NOMO-1 (cell line): ENCODE measurements around the gene RAPGEF2.

ENCODE experiments used
- DNase-seq, 2 experiments: peaks; one replicate each; lab custom pipeline; 2025; ENCODE audit not compliant: unreplicated experiment in 2 of 2; lab: John Stamatoyannopoulos, UW

The RAPGEF2 gene

DNA sequence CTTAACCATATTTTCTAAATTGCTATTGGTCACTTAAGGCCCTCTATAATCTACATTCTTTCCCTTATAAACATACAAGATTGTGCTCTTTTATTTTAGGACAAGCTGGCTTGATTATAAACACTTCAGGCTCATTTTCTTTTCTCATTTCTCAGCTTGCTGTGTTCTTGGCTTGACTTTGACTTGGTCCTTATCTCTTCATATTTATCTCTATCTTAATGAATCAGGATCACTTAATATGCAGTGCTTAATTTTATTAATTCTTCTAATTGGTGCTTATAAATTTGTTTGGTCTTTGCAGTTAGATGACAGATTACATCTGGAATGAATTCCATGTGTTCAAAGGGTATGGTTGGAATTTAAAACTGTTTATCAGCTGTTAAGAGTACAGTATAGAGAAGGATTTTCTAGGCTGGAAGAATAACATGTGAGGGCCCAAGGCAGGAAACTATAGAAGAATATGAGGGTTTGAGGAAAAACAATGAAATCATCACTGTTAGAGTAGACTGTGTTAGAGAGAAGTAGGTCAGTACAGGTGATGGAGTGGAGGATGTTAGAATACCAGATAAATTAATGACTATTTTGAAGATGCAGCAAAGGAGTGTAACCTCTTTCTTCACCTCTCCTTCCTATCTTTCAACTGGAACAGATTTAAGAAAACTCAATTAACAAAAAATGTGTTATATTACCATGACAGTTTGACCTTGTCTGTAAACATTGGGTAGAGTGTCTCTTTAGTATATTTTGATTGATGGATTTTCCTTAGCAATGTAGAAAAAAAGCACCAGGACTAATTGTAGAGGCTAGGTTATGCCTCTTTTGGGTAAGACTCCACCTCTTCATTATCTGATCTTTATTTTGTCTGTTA, 169.6 kb downstream of the RAPGEF2 start:
- DNase-seq: no peak

DNA sequence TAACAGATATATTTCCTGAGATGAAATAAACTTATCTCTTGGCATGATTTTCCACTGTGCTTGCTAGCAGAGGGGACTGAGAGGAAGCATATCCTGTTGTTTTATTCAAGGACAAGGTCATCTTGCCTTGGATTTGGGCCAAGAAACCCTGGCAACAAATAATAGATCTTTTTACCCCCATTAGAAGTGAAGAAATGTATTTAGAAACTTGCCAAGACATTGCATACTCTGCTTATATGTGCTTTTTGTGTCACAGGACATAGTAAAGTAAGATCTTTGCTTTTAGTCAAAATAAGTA, 170.2 kb downstream of the RAPGEF2 start:
- no peak for DNase-seq

DNA sequence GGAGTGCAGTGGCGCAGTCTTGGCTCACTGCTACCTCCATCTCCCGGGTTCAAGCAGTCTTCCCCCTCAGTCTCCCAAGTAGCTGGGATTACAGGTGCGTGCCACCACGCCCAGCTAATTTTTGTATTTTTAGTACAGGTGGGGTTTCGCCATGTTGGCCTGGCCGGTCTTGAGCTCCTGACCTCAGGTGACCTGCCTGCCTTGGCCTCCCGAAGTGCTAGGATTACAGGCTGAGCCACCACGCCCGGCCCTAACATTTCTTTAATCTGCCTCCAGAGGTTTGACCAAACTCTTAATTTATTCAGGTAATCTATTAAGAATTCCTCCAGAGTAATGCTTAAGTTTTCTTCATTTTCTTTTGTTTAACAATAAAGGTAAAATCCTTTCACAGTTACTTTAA, 171.0 kb downstream of the RAPGEF2 start:
- no peak for DNase-seq

DNA sequence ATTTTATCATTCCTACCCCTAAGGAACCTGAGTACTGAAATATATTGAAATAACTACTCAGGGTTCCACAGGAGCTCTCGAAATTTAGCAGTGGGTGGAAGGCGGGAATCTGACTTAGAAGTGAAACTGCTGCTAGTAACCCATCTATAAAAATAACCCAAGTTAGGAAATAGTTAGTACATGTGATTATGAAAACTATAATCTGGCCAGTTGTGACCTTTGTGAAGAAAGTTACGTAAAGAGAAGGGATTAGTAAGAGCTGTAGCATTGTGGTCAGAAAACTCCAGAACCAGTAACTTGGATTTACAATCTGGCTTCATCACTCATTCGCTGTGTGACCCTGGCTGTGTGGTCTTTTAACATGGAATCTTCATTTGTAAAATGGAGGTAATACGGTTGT, 175.5 kb downstream of the RAPGEF2 start:
- peak; percentile 71 to 92 for DNase-seq

DNA sequence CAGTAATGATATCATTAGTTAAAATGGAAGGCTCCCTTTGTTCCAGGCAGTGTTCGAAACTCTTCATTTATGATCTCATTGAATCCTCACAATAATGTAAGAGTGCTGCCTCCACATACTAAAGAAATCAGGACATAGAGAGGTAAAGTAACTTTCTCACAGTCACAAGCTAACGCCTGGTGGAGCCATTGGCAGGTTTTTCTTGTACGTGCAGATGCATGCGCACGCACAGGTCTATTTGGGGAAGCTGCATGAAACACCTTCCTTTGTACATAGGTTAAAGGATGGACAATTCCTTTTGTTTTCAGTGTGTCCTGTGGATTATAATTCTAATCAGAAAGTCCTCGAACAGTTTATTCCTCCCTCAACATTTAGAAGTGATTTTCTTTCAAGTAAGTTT, 176.2 kb downstream of the RAPGEF2 start:
- DNase-seq: no peak

DNA sequence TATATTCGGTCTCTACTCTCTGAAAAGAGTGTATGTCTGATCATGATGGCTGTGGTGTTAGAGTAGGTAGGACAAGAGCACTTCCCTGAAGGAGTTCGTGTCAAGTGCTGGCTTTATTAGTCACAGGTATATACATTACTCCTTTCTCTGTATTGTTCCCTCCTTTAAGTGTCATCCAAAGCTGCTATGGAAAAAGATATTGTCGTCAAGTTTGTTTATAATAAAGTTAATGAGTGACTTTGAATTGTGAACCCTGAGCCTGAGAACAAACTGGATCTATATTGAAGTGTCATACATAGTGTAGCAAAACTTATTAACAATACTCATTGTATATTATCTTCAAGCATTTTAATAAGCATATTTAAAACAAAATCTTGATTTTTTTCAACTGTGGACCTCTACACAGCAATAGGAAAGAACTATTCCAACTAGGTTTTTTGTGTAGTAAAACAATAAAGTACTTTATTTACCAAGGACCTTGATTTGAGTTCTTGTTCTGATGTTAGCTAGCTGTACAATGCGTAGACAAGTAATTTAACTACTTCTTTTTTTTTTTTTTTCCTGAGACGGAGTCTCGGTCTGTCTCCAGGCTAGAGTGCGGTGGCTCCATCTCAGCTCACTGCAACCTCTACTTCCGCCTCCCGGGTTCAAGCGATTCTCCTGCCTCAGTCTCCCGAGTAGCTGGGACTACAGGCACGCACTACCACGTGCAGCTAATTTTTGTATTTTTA, 177.7 kb downstream of the RAPGEF2 start:
- no peak for DNase-seq

DNA sequence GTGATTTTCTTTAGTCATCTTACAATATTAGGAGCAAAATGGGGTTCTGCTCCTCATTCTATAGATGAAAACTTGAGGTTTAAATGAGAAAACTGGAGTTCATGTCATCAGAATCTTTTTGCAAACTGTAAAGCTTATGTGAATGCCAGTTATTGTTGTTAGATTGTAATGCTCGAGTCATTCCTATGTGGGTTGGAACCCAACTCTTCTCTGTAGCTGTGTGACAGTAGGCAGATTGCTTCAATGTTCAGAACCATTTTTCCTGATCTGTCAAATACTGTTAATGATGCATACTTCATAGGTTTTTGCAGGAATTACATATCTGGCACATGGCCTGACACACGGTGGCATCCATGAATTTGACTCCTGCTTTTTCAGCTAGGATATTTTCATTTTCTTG, 178.9 kb downstream of the RAPGEF2 start:
- DNase-seq: no peak

DNA sequence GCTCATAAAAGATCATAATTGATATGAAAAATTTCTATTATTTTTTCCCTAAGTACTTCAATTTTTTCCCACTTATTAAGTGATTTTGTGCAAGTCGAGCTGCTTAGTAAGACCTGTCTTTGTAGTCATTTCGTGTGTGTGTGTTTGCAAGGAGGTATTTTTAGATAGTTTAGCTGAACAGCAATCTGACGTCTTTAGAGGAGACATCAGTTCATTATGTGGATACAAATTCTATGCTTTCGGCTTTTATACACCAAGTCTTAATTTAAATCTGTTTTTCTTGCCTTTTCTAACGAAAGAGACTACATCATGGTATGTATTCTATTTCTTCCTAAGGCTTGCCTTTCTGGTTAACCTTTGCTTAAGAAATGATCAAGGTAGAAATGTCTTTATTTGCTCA, 179.4 kb downstream of the RAPGEF2 start:
- no peak for DNase-seq

DNA sequence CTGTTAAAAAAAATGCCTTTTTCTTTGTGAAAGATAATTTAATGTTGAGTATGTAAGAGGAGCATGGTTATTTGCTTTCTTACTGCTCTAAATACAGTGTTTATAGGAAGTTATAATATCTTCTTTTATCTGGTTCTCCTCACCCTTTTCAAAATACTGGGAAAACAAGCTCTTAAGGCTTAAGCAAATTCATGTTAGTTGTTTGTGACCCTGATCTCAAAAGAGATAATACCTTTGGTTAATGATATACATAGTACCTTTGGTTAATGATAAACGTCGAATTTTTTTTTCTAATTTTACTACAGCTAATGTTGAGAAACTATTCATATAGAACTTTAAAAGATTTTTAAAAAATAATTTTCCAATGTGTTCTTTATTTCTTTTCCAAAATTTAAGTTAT, 180.1 kb downstream of the RAPGEF2 start:
- DNase-seq: no peak

DNA sequence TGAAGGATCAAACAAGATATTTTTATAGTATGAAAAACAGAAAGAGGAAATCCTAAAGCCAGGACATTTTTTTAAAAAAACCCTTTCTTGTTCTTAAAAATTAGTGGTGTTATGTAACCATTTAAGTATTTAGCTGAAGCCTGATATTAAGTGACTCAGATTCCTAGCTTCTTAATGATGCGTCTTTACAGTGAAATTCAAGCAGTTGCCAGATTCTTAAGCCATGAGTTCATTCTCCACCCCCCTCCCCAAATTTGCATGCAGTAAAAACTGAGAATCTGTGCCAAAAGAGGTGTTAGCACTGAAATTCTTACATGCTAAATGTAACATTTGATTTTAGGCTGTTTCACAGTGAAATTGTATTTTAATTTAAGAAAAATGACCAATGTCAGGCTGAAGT, 180.8 kb downstream of the RAPGEF2 start:
- DNase-seq: no peak

DNA sequence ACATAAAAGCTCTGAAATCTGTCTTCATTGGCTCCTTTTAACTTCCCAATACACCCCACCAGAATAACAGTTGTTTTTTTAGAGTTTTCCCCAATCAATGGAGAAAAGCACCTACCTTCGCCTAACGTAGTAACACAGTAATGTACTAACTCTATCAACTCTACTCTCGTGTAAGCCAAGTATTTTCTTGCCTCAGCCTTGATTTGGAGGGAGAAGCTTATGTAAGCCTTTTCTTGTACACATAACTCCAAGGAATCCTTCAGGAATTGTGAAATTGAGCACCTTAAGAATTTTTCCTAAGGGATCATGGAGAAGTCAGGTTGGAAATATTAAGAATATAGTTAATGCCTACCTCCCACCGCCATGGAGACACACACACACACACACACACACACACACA, 181.2 kb downstream of the RAPGEF2 start:
- no peak for DNase-seq

DNA sequence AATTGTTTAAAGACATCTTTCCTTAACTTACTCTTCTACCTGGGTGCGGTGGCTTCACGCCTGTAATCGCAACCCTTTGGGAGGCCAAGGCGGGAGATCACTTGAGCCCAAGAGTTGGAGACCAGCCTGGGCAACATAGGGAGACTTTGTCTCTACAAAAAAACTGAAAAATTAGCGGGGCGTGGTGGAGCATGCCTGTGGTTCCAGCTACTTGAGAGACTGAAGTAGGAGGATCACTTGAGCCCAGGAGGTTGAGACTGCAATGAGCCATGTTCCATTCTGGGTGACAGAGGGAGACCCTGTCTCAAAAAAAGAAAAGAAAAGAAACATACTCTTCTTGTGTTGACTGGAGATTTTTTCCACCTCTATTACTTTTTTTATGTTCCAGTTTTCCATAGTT, 181.9 kb downstream of the RAPGEF2 start:
- DNase-seq: no peak

DNA sequence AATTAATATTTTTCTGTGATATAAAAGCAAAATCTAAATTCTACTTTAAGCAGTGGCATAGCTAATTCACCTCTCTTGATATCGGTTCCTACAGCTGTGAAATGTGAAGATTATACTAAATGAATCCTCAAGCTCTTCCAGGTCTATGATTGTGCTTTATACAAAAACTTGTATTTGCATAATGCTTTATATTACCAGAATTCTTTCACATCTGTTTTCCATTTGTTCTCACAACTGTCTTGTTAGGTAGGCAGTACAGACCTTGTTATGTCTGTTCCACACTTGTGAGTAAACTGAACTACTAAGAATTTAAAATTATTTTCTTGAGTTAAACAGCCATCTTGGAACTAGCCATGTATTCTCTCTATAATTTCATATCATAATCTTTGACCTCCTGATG, 184.9 kb downstream of the RAPGEF2 start:
- DNase-seq: no peak

DNA sequence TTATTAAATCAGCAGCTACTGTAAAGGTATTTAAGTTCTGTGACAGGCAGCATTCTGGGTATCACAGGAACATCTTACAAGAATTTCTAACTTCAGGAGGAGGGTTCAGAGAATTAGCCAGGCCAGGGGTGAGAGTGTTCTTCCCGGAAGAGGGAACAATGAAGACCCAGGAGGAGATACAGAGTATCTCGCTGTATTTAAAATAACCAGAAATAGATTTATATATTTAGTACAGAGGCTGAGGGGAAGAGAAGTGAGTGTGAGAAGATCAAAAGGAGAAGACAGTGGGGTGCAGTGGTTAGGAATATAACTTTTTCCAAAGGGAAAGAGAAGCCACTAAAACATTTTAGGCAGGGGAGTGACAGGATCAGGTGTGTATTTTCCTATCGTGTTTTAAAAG, 186.8 kb downstream of the RAPGEF2 start:
- DNase-seq: no peak

DNA sequence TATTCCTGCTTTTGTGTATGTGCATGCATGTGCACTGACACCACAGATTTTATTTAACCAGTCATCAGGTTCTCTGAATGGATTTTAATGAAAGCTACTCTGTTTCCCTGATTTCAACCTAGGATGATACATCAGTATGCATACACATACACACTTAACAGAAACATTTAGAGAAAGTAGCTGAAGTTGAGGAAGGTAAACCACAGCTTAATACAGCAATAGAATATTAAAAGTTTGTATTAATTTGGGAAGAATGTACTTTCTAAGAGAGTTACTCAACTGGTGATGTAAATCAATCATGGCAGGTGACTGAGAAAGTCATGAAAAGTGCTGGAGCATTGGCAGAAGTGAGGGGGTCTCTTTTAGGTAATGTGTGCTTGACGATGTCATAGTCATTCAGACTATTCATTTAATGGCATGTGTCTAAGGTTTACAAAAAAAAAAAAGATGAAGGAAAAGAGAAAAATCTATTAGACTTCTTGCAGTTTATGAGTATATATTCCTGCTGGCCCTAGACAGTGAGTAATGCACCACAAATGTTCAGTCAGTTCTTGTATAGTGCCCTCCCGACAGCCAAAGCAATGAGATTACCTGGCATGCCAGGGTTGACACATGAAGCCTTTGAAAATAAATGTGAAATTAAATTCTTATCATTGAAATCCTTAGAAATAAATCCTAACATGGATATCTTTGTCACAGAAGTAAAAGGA, 187.6 kb downstream of the RAPGEF2 start:
- no peak for DNase-seq

DNA sequence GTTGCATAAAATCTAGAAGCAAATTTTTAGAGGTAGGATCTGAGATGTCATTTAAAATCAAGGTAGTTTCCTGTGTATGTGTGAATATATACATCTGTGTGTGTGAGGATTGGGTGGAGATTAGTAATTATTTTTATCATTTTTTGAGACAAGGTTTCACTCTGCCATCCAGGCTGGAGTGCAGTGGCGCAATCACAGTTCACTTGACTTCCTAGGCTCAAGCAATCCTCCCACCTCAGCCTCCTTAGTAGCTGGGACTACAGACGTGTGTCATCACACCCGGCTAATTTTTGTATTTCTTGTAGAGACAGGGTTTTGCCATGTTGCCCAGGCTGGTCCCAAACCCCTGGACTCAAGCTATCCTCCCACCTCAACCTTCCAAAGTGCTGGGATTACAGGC, 188.3 kb downstream of the RAPGEF2 start:
- DNase-seq: no peak

DNA sequence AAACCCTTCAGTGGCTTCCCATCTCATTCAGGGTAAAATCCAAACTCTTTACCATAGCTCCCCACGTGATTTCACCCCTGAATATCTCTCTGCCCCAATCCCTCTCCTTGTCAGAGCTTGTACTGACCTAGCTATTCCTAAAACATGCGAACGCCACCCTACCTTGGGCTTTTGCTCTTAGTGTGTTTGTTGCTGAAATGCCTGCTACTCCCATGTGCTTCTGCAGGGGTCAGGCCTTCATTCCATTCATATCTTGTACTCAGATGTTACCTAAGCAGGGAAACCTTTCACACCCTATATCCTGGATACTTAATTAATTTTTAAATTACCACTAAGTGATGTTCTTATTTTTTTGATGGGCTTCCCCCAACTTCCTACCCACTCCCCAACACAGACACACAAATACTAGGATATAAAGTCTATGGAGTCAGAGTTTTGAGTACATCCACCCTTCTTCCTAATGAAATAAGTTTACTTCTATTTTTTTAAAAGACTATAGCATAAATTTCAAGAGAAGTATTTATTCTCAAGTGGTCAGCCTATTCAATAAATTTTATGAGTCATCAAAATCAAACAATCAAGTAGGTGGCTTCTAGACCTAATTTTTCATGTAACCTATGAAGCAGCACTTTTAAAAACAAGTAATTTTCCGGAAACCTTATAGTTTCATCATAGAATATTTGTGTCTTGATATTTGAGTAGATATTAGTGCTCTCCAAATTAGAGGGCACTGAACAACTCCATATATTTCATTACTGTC, 189.4 kb downstream of the RAPGEF2 start:
- DNase-seq: no peak

DNA sequence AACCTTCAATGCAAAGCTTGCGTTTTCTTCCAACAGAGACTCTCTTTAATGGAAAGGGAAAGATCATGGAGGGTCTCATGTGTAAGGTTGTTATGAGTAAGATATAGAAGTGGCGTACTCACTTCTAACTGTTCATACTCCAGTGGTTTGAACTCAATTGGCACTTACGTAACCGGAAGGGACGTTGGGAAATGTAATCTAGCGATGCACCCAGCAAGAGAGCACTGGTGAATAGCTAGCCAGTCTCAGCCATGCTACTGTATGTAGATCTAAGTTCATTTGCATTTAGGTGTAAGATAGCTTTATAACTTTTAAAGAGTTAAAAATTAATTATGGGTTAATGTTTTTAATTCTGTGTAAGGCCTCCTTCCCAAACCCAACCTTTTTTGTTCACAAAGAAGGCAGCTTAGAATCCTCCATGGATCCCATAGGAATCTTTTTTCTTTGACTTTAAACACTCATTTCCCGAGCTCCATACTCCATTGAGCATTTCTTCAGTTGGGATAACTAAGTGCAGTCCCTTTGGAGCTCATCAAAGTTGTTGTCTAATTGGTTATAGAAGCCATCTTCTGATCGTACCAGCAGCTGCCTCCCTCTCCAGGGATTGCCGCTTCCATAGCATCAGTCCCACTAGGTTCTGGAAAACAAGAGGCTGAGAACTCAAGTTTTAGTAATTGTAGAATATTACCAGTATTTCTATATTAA, 191.1 kb downstream of the RAPGEF2 start:
- peak; percentile 33 to 76 for DNase-seq

DNA sequence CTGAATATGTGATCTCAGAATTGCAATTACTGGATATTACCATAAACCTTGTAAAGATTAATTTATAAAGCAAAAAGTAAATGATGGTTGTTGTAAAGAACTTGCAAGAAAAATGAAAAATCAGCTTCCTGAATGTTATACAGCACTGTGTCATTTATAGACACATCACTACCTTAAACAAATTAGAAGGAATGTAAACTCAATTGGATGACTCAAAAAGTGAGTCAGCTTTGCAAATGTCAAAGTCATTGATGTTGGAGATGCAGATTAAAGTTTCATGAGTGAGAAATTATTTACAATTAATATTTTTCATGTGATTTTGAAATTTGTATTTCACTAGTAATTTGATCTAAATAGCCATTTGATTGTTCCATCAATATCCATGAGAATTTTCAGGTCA, 193.2 kb downstream of the RAPGEF2 start:
- DNase-seq: no peak

DNA sequence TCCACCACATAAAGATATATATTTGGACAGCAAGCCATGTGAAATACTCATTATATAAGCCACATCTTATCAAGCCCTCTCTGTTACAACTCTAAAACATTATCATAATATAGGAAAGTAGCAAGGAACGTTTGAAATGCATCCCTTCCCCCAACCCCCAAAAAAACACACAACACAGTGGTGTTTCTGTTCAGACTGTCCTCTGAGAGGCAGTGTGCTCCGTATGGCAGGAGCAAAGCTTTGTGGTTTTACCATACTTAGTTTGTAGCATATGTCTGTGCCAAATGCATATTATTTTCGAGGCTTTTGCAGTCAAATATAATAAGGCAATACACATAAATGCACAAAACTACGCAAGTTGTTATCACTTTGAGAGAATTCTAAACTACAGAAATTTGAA, 194.2 kb downstream of the RAPGEF2 start:
- DNase-seq: no peak

DNA sequence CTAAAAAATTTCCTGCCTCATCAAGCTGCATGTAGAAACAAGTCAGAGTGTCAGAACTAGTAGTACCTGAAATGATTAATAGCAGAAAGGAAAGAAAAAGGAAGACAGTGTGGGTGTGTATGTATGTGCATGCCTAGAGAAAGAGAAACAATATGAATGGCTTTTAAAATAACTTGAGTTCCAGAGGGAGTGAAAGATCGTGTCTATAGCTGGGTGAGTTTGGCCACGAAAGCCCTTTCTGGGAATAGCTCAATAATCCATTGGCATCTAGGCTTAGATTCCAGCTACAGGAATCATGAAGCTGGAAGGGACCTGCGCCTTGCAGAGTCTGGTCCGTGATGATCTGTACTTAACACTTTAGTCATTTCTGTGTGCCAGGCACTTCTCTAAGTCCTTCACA, 195.6 kb downstream of the RAPGEF2 start:
- DNase-seq: no peak
